ENCODE results near the gene IDH3A.

IDH3A gene

GRCh38 chr15:78220713-78221112 is 71.6 kb downstream of the IDH3A start:
- Histone ChIP-seq H3F3A (ENCODE audit: insufficient read depth) (no peaks in the 10 kb centered on the region), H3K27ac (ENCODE audit: low read depth, low read length) (no peak overlapping the region), H3K36me3 (ENCODE audit: low read length) (no peaks in the 10 kb centered on the region), H3K79me2 (ENCODE audit: insufficient read depth, low read length) (no peaks in the 10 kb centered on the region), H3K9me3 (ENCODE audit: insufficient read depth, low read length) (no peaks in the 10 kb centered on the region), H3K27me3 (ENCODE audit: low read length) (no peaks in the 10 kb centered on the region), H2AFZ (ENCODE audit: low read depth, low read length, severe bottlenecking) (no peak overlapping the region), H4K20me1 (ENCODE audit: low read depth, low read length) (no peaks in the 10 kb centered on the region), H3K9me2 (replicated peaks; ENCODE audit: insufficient read depth, low read length) (no peaks in the 10 kb centered on the region), H3K4me2 (ENCODE audit: low read depth, low read length, poor library complexity, severe bottlenecking) (no peak overlapping the region), H3K4me3 (ENCODE audit: insufficient read depth, low read length, poor library complexity, severe bottlenecking) (no peak overlapping the region), H3K9ac (ENCODE audit: low read length) (no peak overlapping the region)
- TF ChIP-seq EZH2phosphoT487 (conservative IDR thresholded peaks at IDR 0.05; ENCODE audit: low read length) = no peak
- TF ChIP-seq, protein P1, sequence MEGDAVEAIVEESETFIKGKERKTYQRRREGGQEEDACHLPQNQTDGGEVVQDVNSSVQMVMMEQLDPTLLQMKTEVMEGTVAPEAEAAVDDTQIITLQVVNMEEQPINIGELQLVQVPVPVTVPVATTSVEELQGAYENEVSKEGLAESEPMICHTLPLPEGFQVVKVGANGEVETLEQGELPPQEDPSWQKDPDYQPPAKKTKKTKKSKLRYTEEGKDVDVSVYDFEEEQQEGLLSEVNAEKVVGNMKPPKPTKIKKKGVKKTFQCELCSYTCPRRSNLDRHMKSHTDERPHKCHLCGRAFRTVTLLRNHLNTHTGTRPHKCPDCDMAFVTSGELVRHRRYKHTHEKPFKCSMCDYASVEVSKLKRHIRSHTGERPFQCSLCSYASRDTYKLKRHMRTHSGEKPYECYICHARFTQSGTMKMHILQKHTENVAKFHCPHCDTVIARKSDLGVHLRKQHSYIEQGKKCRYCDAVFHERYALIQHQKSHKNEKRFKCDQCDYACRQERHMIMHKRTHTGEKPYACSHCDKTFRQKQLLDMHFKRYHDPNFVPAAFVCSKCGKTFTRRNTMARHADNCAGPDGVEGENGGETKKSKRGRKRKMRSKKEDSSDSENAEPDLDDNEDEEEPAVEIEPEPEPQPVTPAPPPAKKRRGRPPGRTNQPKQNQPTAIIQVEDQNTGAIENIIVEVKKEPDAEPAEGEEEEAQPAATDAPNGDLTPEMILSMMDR (IDR thresholded peaks at IDR 0.05; ENCODE audit: insufficient read depth, low read length, poor library complexity, severe bottlenecking) = no peak
